GM12891 (cell line): Measurements from ENCODE around the gene PGPEP1.

Experiments used
- PAX5 ChIP-seq: IDR thresholded peaks from 2 replicates; pipeline ENCODE4 v1.6.1; 2011; ENCODE audit warnings: low read length, moderate library complexity, mild to moderate bottlenecking; ENCODE audit not compliant: insufficient read depth, severe bottlenecking
- POLR2A ChIP-seq: IDR thresholded peaks from 2 replicates; pipeline ENCODE4 v1.6.1; 2011; ENCODE audit warnings: low read depth, low read length, control low read depth
- POLR2AphosphoS5 ChIP-seq: IDR thresholded peaks from 2 replicates; pipeline ENCODE4 v1.6.1; 2011; ENCODE audit warnings: low read depth, low read length, control low read depth
- TAF1 ChIP-seq: IDR thresholded peaks from 2 replicates; pipeline ENCODE4 v1.6.1; 2011; ENCODE audit warnings: low read depth, low read length, control low read depth

GRCh38 chr19:18348171-18348570, 7.8 kb downstream of the PGPEP1 start:
- TF ChIP-seq POLR2A = no peak
- TF ChIP-seq POLR2AphosphoS5 = no peak
- TF ChIP-seq TAF1 = no peak
- no peak for TF ChIP-seq PAX5
